NCI-H2196 treated with DMSO at 0.1 percent for 48 hours (cell line): ENCODE results near the gene PHYKPL.
A peak's percentile ranks its signal among the peaks of the same experiment; 100 is the strongest.

Source experiments
- DNase-seq: peaks from one replicate; lab custom pipeline; 2025; ENCODE audit not compliant: unreplicated experiment; lab: John Stamatoyannopoulos, UW

Gene PHYKPL

DNA sequence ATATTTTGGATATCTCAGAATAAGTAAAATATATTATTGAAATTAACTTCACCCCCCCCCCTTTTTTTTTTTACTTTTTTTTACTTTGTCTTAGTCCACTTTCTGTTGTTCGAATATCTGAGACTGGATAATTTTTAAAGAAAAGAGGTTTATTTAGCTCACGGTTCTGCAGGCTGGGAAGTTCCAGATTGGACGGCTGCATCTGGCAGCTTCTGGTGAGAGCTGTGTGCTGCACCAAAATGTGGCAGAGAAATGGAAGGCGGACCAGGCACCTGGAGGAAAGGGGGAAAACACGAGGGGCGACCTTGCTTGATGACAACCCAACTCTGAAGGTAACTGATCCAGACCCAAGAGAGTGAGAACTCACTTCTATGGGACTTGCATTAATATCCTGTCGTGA, 39.8 kb downstream of the PHYKPL start:
- DNase-seq, result no peak

- peak; percentile 19 for DNase-seq
These were observed 40.4 kb downstream of the PHYKPL start for GRCh38 chr5:178192244-178192643.

DNA sequence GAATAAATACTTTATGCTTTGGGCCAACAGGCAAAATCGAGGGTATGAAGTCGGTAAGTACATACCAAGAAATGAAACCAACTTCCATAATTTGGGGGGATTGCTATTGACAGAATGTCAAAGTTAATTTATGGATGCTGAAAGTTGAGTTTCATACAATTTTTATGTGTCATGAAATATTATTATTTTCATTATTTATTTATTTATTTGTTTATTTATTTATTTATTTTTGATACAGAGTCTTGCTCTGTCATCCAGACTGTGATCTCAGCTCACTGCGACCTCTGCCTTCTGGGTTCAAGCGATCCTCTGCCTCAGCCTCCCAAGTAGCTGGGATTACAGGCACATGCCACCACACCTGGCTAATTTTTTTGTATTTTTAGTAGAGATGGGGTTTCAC, 40.9 kb downstream of the PHYKPL start:
- DNase-seq, result no peak

DNA sequence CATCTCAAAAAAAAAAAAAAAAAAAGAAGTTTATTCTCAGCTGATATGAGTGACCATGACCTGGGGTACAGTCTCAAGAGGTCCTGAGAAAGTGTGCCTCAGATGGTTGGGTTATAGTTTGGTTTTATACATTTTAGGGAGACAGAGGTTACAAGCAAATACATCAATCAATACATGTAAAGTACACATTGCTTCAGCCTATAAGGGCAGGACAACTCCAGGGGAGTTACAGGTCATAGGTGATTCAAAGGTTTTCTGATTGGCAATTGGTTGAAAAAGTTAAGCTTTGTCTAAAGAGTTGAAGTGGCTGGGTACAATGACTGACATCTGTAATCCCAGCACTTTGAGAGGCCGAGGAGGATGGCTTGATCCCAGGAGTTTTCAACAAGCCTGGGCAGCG, 43.2 kb downstream of the PHYKPL start:
- DNase-seq, result no peak

- no peak for DNase-seq
These were observed 45.6 kb downstream of the PHYKPL start, which contains the start of gene GMCL2 for GRCh38 chr5:178187014-178187413. Gene GMCL2 (minus strand): TSS chr5:178187371. CDS start chr5:178187299, 72 bp downstream.

DNA sequence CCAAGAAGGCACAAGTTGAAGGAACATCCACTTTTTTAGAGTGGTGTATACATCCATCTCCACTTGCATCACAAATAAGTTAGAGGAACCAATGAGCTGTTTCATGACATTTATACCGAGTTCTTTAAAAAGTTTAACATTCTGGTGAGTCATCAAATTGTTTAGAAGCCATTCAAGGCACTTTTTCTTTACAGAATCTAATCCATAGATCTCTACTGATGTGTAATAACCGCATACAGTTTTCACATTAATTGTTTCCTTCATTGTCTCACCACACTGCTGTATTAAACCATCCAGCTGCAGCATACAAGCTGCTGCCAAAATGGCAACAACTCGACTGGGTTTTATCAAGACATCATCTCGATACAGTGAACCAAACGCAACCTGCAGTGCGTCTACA, 46.2 kb downstream of the PHYKPL start:
- DNase-seq, result no peak

DNA sequence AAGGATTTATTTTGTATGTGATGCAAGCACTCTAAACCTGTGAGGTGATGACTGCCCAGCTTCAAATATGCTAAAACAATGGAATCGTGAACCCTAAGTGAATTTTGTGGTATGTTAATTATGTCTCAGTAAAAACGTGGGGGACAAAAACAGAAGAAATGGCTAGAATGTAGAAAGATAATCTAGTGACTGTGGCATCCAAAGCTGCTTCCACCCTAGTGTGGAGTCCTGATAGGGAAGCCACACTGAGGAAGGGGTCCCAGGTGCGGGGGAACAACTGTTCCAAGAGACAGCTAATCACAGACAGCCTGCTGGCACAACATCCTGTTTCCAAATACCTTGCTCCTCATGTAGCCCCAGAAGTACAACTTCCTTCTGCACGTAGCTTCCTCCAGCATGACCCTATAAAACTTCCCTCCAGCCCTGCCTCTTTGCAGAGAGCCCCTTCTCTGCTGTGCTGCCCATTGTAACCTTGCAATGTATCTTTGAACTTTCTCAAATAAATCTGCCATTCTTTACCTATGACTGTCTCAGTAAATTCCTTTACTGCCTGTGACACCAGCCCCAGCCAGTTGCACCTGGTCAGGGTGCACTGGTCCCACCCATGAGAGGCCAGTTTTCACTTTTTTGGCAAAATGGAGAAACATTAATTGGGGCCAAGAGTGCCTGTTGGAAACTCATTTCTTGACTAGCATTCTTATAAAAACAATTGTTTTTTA, 50.3 kb downstream of the PHYKPL start:
- DNase-seq, result no peak

GRCh38 chr5:178180141-178180863, 52.3 kb downstream of the PHYKPL start:
- DNase-seq, result no peak

DNA sequence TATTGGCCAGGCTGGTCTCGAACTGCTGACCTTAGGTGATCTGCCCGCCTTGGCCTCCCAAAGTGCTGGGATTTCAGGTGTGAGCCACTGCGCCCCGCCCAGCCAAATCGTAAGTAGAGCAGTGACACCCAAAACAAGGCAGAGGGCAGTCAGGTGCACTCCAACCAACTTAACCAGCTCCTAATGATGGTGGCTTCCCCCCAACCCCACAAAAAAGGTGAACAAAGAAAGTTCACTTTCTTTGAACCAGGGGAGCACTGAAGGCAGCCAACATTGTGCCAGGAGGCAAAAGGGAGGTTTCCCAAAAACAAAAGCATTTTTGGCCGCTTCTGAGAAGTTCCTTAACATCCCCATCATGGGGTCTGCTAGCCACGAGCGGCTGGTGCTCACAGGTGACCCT, 55.0 kb downstream of the PHYKPL start:
- no peak for DNase-seq

- no peak for DNase-seq
These were observed 55.8 kb downstream of the PHYKPL start for GRCh38 chr5:178176791-178177190.

DNA sequence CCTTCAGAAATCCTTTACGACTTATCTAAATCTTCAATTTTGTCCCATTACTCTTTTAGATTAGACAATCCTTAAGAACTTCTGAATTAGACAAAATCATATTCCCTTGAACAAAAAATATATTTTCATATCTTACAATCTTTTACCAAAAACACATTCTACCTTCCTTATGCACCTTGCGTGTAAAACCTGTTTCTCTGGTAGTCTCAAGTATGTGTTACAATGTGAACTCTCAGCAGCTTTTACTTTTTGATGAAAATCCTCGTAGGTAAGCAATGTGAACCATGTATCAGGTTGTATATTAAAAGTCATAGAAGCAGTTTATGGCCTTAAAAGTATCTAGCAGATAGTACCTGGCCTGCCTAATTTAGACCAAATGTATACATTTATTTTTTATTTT, 58.1 kb downstream of the PHYKPL start:
- DNase-seq, result no peak

DNA sequence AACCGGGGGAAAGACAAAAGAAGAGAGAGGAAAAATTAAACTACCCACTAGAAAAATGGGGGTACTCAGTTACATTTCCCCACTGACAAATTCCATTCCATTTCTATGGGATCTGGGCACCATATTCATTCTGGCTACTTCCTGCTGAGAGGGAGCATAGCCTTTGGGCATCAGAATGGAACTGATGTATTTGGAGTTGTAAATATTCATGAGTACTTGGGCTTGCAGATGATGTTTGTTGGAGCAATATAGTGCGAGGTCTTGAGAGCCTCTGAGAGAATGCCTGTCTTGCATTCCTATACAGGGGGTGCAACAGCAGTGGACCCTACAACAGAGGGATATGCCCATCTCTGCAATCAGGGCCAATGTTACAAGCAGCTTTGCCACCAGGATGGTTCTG, 62.1 kb downstream of the PHYKPL start:
- no peak for DNase-seq

GRCh38 chr5:178165581-178165980, 67.0 kb downstream of the PHYKPL start:
- DNase-seq, result no peak

DNA sequence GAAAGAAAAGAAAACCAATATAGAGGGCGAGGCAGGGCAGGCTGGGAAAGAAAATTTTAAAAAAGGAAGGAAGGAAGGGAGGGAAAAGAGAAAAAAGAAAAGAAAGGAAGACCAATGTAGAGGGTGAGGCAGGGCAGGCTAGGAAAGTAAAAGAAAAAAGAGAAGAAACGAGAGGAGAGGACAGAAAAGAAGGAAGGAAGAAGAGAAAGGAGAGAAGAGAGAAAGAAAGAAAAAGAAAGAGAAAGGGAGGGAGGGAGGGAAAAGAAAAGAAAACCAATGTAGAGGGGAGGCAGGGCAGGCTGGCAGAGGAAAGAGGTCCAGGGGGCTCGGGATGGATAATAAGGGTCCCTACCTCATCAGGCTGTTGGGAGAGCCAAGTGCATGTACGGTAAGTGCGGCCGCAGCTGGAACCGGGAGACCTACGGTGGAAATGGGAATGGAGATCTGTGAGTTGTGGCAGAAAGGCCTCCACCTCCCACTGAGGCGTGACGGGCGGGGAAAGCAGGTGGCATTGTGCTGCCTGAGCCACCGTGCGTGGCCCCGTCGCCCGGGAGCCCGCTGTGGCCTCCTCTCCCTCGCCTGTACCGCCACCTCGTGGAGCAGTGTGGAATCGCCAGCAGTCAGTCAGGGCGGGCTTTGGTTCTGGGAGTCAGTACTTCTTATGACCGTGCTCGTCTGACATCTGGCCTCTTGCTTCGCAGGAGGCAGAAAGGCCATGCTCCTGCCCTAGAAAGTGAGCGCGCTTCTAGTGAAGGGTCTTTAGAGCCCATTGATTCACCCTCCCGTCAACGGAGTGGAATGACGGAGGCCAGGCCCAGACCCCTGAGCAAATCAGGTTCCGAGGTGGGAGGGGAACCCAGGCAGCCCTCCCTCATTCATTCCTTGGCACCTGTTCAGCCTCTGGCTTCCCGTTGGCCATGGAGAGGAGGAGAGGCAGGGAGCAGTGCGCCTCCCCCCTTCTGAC, 68.5 kb downstream of the PHYKPL start:
- DNase-seq, result peak; percentile 91

GRCh38 chr5:178162481-178162880, 70.1 kb downstream of the PHYKPL start:
- no peak for DNase-seq

GRCh38 chr5:178160176-178160575, 72.4 kb downstream of the PHYKPL start:
- DNase-seq, result no peak
